HG02588 (cell line): ENCODE results near the gene DIRAS3.
"Not testable (repeated sequence)": the region's sequence is repeated elsewhere in the genome, so short reads cannot be mapped to it uniquely, and the experiment has no call there.

ENCODE experiments used
- ATAC-seq: cut with Tn5 transposase; IDR thresholded peaks from one replicate; pipeline ENCODE4 v1.9.1; 2021; ENCODE audit warnings: mild to moderate bottlenecking, moderate library complexity; ENCODE audit not compliant: unreplicated experiment

Gene DIRAS3

GRCh38 chr1:68024635-68025338 is 25.6 kb downstream of the DIRAS3 start:
- no peak for ATAC-seq

- ATAC-seq, result no peak
Measured at GRCh38 chr1:68016381-68016780, 34.0 kb downstream of the DIRAS3 start.

DNA sequence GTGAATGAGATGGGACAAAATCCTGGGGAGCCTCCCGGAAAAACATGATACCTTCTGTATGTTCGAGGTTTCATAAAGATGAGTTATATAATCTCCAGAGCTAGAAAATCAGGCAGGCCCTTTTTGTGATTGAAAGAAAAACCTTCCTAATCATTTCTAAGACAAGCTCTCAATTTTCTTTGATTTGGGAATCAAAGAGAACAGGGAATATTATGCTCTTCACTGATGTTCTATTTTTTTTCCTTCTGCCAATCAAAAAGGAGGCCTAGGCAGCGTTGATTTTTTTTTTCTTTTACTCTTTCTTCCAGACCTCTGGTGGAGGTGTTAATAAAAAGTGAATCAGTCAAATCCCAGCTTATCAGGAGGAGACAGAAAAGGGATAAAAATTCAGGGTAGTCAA is 34.5 kb downstream of the DIRAS3 start:
- no peak for ATAC-seq

DNA sequence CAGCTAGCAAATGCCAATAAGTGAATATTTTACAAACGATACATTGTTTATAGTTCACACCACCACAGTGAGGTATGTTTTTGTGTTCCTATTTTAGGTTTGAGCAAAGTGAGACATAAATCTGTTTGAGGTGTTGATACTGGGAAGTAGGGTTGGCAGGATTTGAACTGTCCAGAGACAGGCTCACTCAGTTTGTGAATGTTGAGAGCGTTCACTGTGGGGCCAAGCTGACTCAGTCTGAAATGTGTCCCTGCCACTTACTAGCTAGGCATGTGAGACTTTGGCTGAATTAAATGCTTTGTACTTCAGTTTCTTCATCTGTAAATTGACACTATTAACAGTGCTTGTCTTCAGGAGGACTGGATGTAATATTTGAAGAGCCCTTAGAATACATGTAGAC is 35.1 kb downstream of the DIRAS3 start:
- ATAC-seq, result no peak

DNA sequence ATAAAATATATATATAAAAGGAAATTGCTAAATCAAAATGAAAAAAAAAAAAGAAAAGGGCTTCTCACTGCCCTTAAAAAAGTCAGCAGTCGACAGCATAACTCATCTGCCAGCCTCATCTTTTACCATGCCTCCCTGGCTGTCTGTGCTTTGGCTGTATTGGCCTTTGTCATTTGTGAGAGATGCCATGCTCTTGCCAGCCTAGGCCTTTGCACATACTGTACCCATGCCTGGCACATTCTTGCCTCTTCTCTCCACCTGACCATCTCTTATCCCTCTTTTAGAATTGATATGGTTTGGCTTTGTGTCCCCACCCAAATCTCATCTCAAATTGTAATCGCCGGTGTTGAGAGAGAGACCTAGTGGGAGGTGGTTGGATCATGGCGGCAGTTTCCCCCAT is 37.1 kb downstream of the DIRAS3 start:
- no peak for ATAC-seq

- ATAC-seq, result no peak
Measured at GRCh38 chr1:68011657-68012375, 38.6 kb downstream of the DIRAS3 start.

DNA sequence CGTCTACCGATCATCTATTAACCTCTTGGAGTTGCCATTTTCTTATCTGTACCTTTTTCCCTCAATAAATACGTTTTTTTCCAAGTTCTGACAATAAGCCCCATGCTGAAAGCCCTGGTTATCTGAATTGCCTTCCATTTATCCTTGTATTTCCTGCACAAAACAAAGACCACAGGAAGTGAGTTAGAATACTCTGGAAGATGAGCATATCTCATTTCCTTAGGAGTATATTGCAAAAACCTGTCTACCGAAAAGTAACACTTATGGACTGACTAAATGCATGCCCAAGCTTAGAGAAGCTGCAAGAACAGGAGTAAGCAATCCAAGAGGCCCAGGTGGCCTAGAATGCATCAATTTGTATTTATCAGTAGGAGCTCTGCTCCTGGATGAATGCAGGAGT is 39.9 kb downstream of the DIRAS3 start:
- ATAC-seq, result no peak

GRCh38 chr1:68010090-68010489 is 40.3 kb downstream of the DIRAS3 start:
- ATAC-seq, result no peak

DNA sequence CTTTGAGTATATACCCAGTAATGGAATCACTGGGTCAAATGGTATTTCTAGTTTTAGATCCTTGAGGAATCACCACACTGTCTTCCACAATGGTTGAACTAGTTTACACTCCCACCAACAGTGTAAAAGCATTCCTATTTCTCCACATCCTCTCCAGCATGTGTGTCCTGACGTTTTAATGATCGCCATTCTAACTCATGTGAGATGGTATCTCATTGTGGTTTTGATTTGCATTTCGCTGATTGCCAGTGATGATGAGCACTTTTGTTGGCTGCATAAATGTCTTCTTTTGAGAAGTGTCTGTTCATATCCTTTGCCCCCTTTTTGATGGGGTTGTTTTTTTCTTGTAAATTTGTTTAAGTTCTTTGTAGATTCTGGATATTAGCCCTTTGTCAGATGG is 46.8 kb downstream of the DIRAS3 start:
- not testable (repeated sequence) for ATAC-seq

GRCh38 chr1:68000191-68000590 is 50.2 kb downstream of the DIRAS3 start:
- ATAC-seq, result no peak

DNA sequence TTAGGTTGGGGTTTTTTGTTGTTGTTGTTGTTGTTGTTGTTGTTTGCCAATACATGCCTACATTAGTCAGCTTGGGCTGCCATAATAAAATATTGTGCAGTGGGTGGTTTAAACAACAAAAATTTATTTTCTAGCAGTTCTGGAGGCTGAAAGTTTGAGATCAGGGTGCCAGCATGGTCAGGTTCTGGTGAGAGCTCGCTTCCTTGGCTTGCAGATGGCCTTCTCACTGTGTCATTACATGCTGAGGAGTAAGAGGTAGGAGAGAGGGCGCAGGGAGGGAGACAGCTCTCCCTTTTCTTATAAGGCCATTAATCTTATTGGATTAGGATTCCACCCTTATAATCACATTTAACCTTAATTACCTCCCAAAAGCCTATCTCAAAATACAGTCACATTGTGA is 52.7 kb downstream of the DIRAS3 start:
- no peak for ATAC-seq
